ENCODE results near the gene SHROOM3. TPM values are rescaled to one million over a fixed set of nuclear protein-coding genes. Genes with fewer than 3 reads are reported as not detected.

Gene SHROOM3
- polyA plus RNA-seq, 2 of the 4 experiments (the other 2 are of a cell fraction): 2.8 to 5.1 TPM

- TF ChIP-seq HES2 (IDR thresholded peaks at IDR 0.05): no peak
Measured at GRCh38 chr4:76385974-76386373, 49.1 kb upstream of the SHROOM3 start (continued).

- no peak for TF ChIP-seq ESRRA (IDR thresholded peaks at IDR 0.05; ENCODE audit: borderline replicate concordance, low read length)
- 76% methylated on average over 6 of the region's 6 CpGs for WGBS (ENCODE audit: missing lambda C conversion rate)
- no peak for ATAC-seq
- Histone ChIP-seq H3K4me2 (no peak overlapping the region), H3K9me3 (no peaks in the 10 kb centered on the region), H3K27ac (no peak overlapping the region), H3K4me3 (no peak overlapping the region), H3K4me1 (no peaks in the 10 kb centered on the region)
- POLR2A ChIA-PET: no interaction called here
- no peak for DNase-seq (ENCODE audit: low read depth in 1 of 2, low spot score in 1 of 2)
- FAIRE-seq: no peak
- CTCF ChIA-PET: no interaction called here
Measured at GRCh38 chr4:76386566-76387305, 48.3 kb upstream of the SHROOM3 start.

- DNase-seq (ENCODE audit: low read depth in 1 of 2, low spot score in 1 of 2) (peak in 1 of 2 experiments; percentile 7), ATAC-seq (no peak), FAIRE-seq (no peak)
- POLR2A ChIA-PET: no interaction called here
- no peak overlapping the region for H3K27ac ChIP-seq
- CTCF ChIA-PET: interaction anchor here (0.6 to 1.4 kb wide), 3 partner anchors 14 to 224 kb away, joined by 3 read pairs; no protein-coding TSS in a partner anchor
- WGBS (ENCODE audit: missing lambda C conversion rate): 60% methylated on average over 2 of the region's 3 CpGs
- H3K9me3 ChIP-seq: no peaks in the 10 kb centered on the region; the same call in 2 of the 3 replicates
- TF ChIP-seq HOXB13 (CRISPR knock-in tag; IDR thresholded peaks at IDR 0.05; ENCODE audit: low read depth) (no peak), KDM1A (IDR thresholded peaks at IDR 0.05; ENCODE audit: low read depth) (no peak), FOSL2 (IDR thresholded peaks at IDR 0.05) (no peak), FOSL2 (CRISPR knock-in tag; IDR thresholded peaks at IDR 0.05) (no peak)
- H3K4me3 ChIP-seq: no peak overlapping the region
- no peak overlapping the region for H3K4me2 ChIP-seq
- no peaks in the 10 kb centered on the region for H3K4me1 ChIP-seq
Measured at GRCh38 chr4:76388160-76388908, 46.7 kb upstream of the SHROOM3 start.

DNA sequence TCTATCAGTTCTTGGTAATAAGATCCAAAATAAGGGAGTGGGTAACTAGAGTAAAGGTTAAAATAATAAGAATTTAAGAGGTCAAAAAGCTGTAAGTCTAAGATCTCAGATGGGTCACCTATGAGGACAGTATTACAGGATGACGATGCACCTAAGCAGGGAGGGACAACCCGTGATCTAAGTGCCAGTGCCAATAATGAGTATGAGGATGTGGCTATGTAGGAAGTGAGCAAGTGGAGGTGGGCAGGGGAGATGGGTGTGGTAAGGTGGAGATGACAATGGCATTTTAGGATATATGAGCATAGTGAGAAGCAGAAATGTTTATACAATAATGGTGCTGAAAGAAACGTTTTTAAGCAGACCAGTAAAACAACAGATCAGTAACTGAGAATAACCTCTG lies 33.4 kb upstream of the SHROOM3 start:
- CTCF ChIA-PET: no interaction called here
- TF ChIP-seq ESRRA (IDR thresholded peaks at IDR 0.05; ENCODE audit: borderline replicate concordance, low read length): no peak
- TF ChIP-seq SMC3 (IDR thresholded peaks at IDR 0.05): no peak
- no peak for TF ChIP-seq BCL3 (IDR thresholded peaks at IDR 0.05)
- TF ChIP-seq TP53 (CRISPR knock-in tag; IDR thresholded peaks at IDR 0.05): no peak

GRCh38 chr4:76406081-76406480 lies 28.9 kb upstream of the SHROOM3 start:
- DNase-seq (ENCODE audit: low read depth in 1 of 2, low spot score in 1 of 2) (no peak), FAIRE-seq (no peak), ATAC-seq (no peak)
- no peak overlapping the region for H3K4me3 ChIP-seq
- H3K27ac ChIP-seq: no peak overlapping the region
- H3K9me3 ChIP-seq: no peaks in the 10 kb centered on the region
- H3K4me1 ChIP-seq: no peaks in the 10 kb centered on the region
- WGBS (ENCODE audit: missing lambda C conversion rate): 70% methylated on average over 5 of the region's 5 CpGs
- ChIA-PET CTCF (no interaction called here), POLR2A (no interaction called here)
- no peak for TF ChIP-seq NR3C1 (IDR thresholded peaks at IDR 0.05)
- TF ChIP-seq EHMT2 (IDR thresholded peaks at IDR 0.05; ENCODE audit: low read depth): no peak
- TF ChIP-seq SREBF2 (IDR thresholded peaks at IDR 0.05): no peak
- no peak for TF ChIP-seq RARB (CRISPR knock-in tag; IDR thresholded peaks at IDR 0.05)
- no peak for TF ChIP-seq KDM5A (IDR thresholded peaks at IDR 0.05)
- TF ChIP-seq BHLHE40 (IDR thresholded peaks at IDR 0.05; ENCODE audit: low read depth, low read length): no peak
- TF ChIP-seq E2F6 (IDR thresholded peaks at IDR 0.05; ENCODE audit: borderline replicate concordance, low read depth): no peak
- TF ChIP-seq ESRRA (IDR thresholded peaks at IDR 0.05; ENCODE audit: borderline replicate concordance, low read length): no peak
- TF ChIP-seq MYC (IDR thresholded peaks at IDR 0.05; ENCODE audit: borderline replicate concordance, low read length): no peak
- TF ChIP-seq HES2 (IDR thresholded peaks at IDR 0.05): no peak
- no peak overlapping the region for H3K4me2 ChIP-seq

More for the DNA sequence above, 33.4 kb upstream of the SHROOM3 start:
- POLR2A ChIA-PET: no interaction called here
- DNase-seq (ENCODE audit: low read depth in 1 of 2, low spot score in 1 of 2): no peak
- H3K4me1 ChIP-seq: no peaks in the 10 kb centered on the region
- no peak for ATAC-seq
- WGBS (ENCODE audit: missing lambda C conversion rate): 38% methylated on average over 3 of the region's 3 CpGs
- H3K4me3 ChIP-seq: no peak overlapping the region
- no peak for FAIRE-seq
- no peak overlapping the region for H3K4me2 ChIP-seq
- H3K27ac ChIP-seq: no peak overlapping the region
- no peaks in the 10 kb centered on the region for H3K9me3 ChIP-seq
